BJ (cell line): ENCODE data around the gene LNPEP. TPM values are rescaled to one million over a fixed set of nuclear protein-coding genes. Genes with fewer than 3 reads are reported as not detected.

Source experiments
- CTCF ChIA-PET: fragments of 350-600 bp; formaldehyde crosslinking; extraction: SDS; loops from one replicate; lab custom pipeline; 2021; ENCODE audit warnings: antibody characterized with exemption, inconsistent platforms; lab: Yijun Ruan, JAX
- POLR2A ChIA-PET: fragments of 300-600 bp; sonication (Branson Sonifier 250); formaldehyde crosslinking; extraction: SDS; loops from one replicate; lab custom pipeline; 2021; ENCODE audit warnings: antibody characterized with exemption; lab: Charles Lee
- DNase-seq: peaks from one replicate; pipeline ENCODE4 v3.0.0-alpha.2; 2011; ENCODE audit warnings: low read depth
- H3K27me3 ChIP-seq: 2 replicates; pipeline ENCODE4 v1.6.0; 2011; ENCODE audit warnings: low read length; ENCODE audit not compliant: control insufficient read depth, insufficient read depth
- H3K36me3 ChIP-seq: 2 replicates; pipeline ENCODE4 v1.5.1; 2011; ENCODE audit warnings: low read length; ENCODE audit not compliant: control insufficient read depth, insufficient read depth
- H3K4me3 ChIP-seq: 2 replicates; pipeline ENCODE4 v1.5.1; 2011; ENCODE audit warnings: low read depth, mild to moderate bottlenecking, control low read depth, low read length
- polyA plus RNA-seq: library from polyadenylated mRNA; depleted of rRNA; stranded (reverse); fragments of >200 nt; gene quantifications from 2 replicates; pipeline ENCODE4 v1.2.3, GENCODE V29; 2011
- TF ChIP-seq, protein P1 (sequence below): IDR thresholded peaks from 2 replicates; pipeline ENCODE4 v1.5.1; 2011; ENCODE audit warnings: low read depth, mild to moderate bottlenecking, control low read depth, inconsistent platforms, low read length, moderate library complexity; ENCODE audit not compliant: insufficient read depth

Gene LNPEP
- polyA plus RNA-seq, 1 experiment: 6.3 TPM

DNA sequence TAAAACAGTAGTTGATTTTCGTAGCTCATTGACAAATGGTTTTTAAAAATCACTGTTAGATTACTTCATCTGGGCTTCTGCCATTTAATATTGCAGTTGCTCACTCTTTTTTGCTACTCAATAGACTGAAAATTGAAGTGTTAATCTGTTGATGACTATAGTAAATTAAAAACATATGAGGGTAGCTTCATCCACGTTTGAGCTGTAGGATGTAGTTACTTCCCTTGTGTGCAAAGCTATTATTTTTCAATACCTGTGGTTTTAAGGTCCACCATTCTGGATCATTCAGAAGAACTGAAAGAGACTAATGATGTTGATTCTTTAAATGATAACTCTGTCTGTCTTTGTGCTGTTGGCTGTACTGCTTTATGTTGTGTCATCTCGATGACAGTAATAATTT is 74.7 kb downstream of the LNPEP start:
- peaks cover 1% of the 10 kb centered on the region for H3K36me3 ChIP-seq
- POLR2A ChIA-PET: no interaction called here
- H3K4me3 ChIP-seq: no peak overlapping the region
- TF ChIP-seq, protein P1, sequence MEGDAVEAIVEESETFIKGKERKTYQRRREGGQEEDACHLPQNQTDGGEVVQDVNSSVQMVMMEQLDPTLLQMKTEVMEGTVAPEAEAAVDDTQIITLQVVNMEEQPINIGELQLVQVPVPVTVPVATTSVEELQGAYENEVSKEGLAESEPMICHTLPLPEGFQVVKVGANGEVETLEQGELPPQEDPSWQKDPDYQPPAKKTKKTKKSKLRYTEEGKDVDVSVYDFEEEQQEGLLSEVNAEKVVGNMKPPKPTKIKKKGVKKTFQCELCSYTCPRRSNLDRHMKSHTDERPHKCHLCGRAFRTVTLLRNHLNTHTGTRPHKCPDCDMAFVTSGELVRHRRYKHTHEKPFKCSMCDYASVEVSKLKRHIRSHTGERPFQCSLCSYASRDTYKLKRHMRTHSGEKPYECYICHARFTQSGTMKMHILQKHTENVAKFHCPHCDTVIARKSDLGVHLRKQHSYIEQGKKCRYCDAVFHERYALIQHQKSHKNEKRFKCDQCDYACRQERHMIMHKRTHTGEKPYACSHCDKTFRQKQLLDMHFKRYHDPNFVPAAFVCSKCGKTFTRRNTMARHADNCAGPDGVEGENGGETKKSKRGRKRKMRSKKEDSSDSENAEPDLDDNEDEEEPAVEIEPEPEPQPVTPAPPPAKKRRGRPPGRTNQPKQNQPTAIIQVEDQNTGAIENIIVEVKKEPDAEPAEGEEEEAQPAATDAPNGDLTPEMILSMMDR: no peak
- H3K27me3 ChIP-seq: no peaks in the 10 kb centered on the region
- CTCF ChIA-PET: interaction anchor here (0.5 to 1.0 kb wide), 4 partner anchors 13 to 1521 kb away, joined by 3 to 5 read pairs (median 4); no protein-coding TSS in a partner anchor
- DNase-seq: no peak

GRCh38 chr5:97011567-97011966 is 75.7 kb downstream of the LNPEP start:
- CTCF ChIA-PET: interaction anchor here (1.0 to 1.2 kb wide), 2 partner anchors 14 to 150 kb away, joined by 3 read pairs; no protein-coding TSS in a partner anchor
- Histone ChIP-seq H3K27me3 (no peaks in the 10 kb centered on the region), H3K4me3 (no peak overlapping the region), H3K36me3 (peaks cover 1% of the 10 kb centered on the region)
- POLR2A ChIA-PET: no interaction called here
- DNase-seq: no peak
- TF ChIP-seq, protein P1: no peak

DNA sequence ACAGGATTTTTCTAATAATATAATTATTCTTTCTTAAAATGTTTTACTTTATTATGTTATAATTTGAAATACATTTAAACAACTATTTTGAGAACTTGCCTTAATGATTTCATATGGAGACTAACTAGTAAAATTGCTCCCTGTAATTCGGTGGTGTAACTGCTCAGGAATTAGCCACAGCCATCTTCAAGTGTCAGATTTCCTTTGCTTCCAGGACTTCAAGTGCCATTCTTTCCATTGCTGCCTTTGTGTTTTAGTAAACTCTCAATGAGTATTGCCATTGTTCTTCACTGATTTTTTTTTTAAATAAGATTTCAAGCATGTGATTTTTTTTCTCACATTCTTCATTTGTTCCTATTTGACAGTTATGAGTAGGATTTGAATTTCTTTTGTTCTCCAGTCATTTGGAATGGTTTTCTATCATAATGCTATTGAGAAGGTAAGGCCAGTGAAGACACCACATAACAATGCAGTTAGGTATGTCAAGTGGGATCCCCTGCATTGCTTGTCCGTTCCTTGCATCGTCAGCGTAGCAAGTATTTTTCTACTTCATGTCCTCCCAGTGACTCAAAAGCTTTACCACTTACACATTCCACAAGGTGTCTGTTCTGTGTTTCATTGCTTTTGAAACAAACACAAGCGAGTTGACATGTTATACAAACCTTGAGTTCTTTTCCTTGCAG is 83.7 kb downstream of the LNPEP start:
- H3K27me3 ChIP-seq: no peaks in the 10 kb centered on the region
- no peak for DNase-seq
- TF ChIP-seq, protein P1: no peak
- H3K4me3 ChIP-seq: no peak overlapping the region
- CTCF ChIA-PET: no interaction called here
- H3K36me3 ChIP-seq: peaks cover 2% of the 10 kb centered on the region
- POLR2A ChIA-PET: interaction anchor here (0.6 kb wide), 1 partner anchor 22 kb away, joined by 3 read pairs; no protein-coding TSS in a partner anchor

GRCh38 chr5:97021416-97021815 is 85.5 kb downstream of the LNPEP start:
- no peaks in the 10 kb centered on the region for H3K27me3 ChIP-seq
- CTCF ChIA-PET: interaction anchor here (1.1 kb wide), 1 partner anchor 24 kb away, joined by 5 read pairs; no protein-coding TSS in a partner anchor
- DNase-seq: no peak
- POLR2A ChIA-PET: no interaction called here
- no peak overlapping the region for H3K4me3 ChIP-seq
- peaks cover 5% of the 10 kb centered on the region for H3K36me3 ChIP-seq
- TF ChIP-seq, protein P1: no peak

DNA sequence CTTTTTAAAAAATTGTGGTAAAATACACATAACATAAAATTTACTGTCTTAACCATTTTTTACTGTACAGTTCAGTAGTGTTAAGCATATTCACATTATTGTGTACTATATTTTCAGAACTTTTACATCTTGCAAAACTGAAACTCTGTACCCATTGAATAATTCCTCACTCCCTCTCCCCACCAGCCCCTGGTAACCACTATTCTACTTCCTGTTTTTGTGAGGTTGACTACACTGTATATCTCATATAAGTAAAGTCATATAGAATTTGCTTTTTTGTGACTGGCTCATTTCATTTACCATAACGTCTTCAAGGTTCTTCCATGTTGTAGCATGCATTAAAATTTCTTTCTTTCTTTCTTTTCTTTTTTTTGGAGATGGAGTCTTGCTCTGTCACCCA is 87.0 kb downstream of the LNPEP start:
- TF ChIP-seq, protein P1: no peak
- Histone ChIP-seq H3K36me3 (peaks cover 5% of the 10 kb centered on the region), H3K4me3 (no peak overlapping the region), H3K27me3 (no peaks in the 10 kb centered on the region)
- POLR2A ChIA-PET: no interaction called here
- no peak for DNase-seq
- CTCF ChIA-PET: no interaction called here
